GM19025 (cell line): Measurements from ENCODE around the gene SHISA9.
"Not testable (repeated sequence)": the region's sequence is repeated elsewhere in the genome, so short reads cannot be mapped to it uniquely, and the experiment has no call there.

ENCODE experiments used
- ATAC-seq: cut with Tn5 transposase; IDR thresholded peaks from one replicate; pipeline ENCODE4 v1.9.1; 2021; ENCODE audit warnings: mild to moderate bottlenecking, low read depth, moderate library complexity; ENCODE audit not compliant: unreplicated experiment

SHISA9 gene

GRCh38 chr16:12899529-12900143 lies 1.8 kb upstream of the SHISA9 start:
- ATAC-seq, result no peak

- no peak for ATAC-seq
Observed at GRCh38 chr16:12900156-12900555, 1.2 kb upstream of the SHISA9 start.

- no peak for ATAC-seq
Observed at GRCh38 chr16:12900599-12901203, 697 bp upstream of the SHISA9 start.

GRCh38 chr16:12901204-12901596 lies 198 bp upstream of the SHISA9 start:
- no peak for ATAC-seq

GRCh38 chr16:12902511-12903372 lies 1.3 kb downstream of the SHISA9 start:
- ATAC-seq, result no peak

- ATAC-seq, result no peak
Observed at GRCh38 chr16:12903407-12904328, 2.3 kb downstream of the SHISA9 start.

GRCh38 chr16:12904329-12904671 lies 2.9 kb downstream of the SHISA9 start:
- ATAC-seq, result no peak

GRCh38 chr16:12906271-12906670 lies 4.9 kb downstream of the SHISA9 start:
- no peak for ATAC-seq

GRCh38 chr16:12906765-12907516 lies 5.5 kb downstream of the SHISA9 start:
- no peak for ATAC-seq

- ATAC-seq, result no peak
Observed at GRCh38 chr16:12907670-12908233, 6.4 kb downstream of the SHISA9 start.

GRCh38 chr16:12917246-12917645 lies 15.8 kb downstream of the SHISA9 start:
- no peak for ATAC-seq

GRCh38 chr16:12917653-12918052 lies 16.3 kb downstream of the SHISA9 start:
- no peak for ATAC-seq

GRCh38 chr16:12920739-12921138 lies 19.3 kb downstream of the SHISA9 start:
- no peak for ATAC-seq

- not testable (repeated sequence) for ATAC-seq
Observed at GRCh38 chr16:12923640-12924039, 22.2 kb downstream of the SHISA9 start.

GRCh38 chr16:12925026-12925800 lies 23.8 kb downstream of the SHISA9 start:
- ATAC-seq, result no peak

GRCh38 chr16:12927591-12927990 lies 26.2 kb downstream of the SHISA9 start:
- ATAC-seq, result no peak

GRCh38 chr16:12930881-12931280 lies 29.5 kb downstream of the SHISA9 start:
- no peak for ATAC-seq

- no peak for ATAC-seq
Observed at GRCh38 chr16:12936391-12936790, 35.0 kb downstream of the SHISA9 start.

GRCh38 chr16:12941896-12942295 lies 40.5 kb downstream of the SHISA9 start:
- no peak for ATAC-seq
